Activated CD4-positive, CD25-positive, alpha-beta regulatory T cell treated with anti-CD3 and anti-CD28 coated beads, Interleukin-2, amount 50 U/mL, for 72 hours (primary cell): Measurements from ENCODE around the gene STOX2.
"Not testable (repeated sequence)": the region's sequence is repeated elsewhere in the genome, so short reads cannot be mapped to it uniquely, and the experiment has no call there.

Source experiments
- DNase-seq: peaks from one replicate; pipeline ENCODE4 v3.0.0; 2021

STOX2 gene

GRCh38 chr4:184030764-184031163 is 125.7 kb downstream of the STOX2 start:
- DNase-seq: no peak

- DNase-seq: no peak
Observed at GRCh38 chr4:184032091-184032490, 127.0 kb downstream of the STOX2 start.

GRCh38 chr4:184039963-184040383 is 134.9 kb downstream of the STOX2 start:
- DNase-seq: no peak

GRCh38 chr4:184041156-184041555 is 136.0 kb downstream of the STOX2 start:
- no peak for DNase-seq

GRCh38 chr4:184046148-184046547 is 141.0 kb downstream of the STOX2 start:
- DNase-seq: no peak

- DNase-seq: not testable (repeated sequence)
Observed at GRCh38 chr4:184051262-184051661, 146.2 kb downstream of the STOX2 start.

GRCh38 chr4:184052616-184053015 is 147.5 kb downstream of the STOX2 start:
- DNase-seq: no peak

GRCh38 chr4:184053434-184053833 is 148.3 kb downstream of the STOX2 start:
- DNase-seq: no peak

GRCh38 chr4:184056877-184057276 is 151.8 kb downstream of the STOX2 start:
- DNase-seq: no peak

GRCh38 chr4:184058026-184058425 is 152.9 kb downstream of the STOX2 start:
- DNase-seq: no peak

- DNase-seq: no peak
Observed at GRCh38 chr4:184059099-184059498, 154.0 kb downstream of the STOX2 start.

GRCh38 chr4:184061582-184061981 is 156.5 kb downstream of the STOX2 start:
- no peak for DNase-seq

GRCh38 chr4:184062769-184063168 is 157.7 kb downstream of the STOX2 start:
- no peak for DNase-seq

GRCh38 chr4:184064877-184065276 is 159.8 kb downstream of the STOX2 start:
- DNase-seq: no peak

GRCh38 chr4:184066584-184067300 is 161.6 kb downstream of the STOX2 start:
- no peak for DNase-seq

GRCh38 chr4:184067931-184068554 is 162.9 kb downstream of the STOX2 start:
- no peak for DNase-seq
